A673 (cell line): ENCODE measurements around the gene TMEM220. TPM values are rescaled to one million over a fixed set of nuclear protein-coding genes. Genes with fewer than 3 reads are reported as not detected.

Experiments used
- BruUV-seq: library from RNA; stranded (reverse); fragments of 400-500 nt; replicated peaks from 2 replicates; lab custom pipeline; 2021; lab: Mats Ljungman, UMichigan
- CTCF ChIA-PET: fragments of 300-600 bp; sonication (Branson Sonifier 250); formaldehyde crosslinking; loops from one replicate; lab custom pipeline; 2022; ENCODE audit warnings: antibody characterized with exemption; lab: Charles Lee
- POLR2A ChIA-PET: fragments of 300-600 bp; sonication (Branson Sonifier 250); formaldehyde crosslinking; loops from one replicate; lab custom pipeline; 2022; ENCODE audit warnings: antibody characterized with exemption; ENCODE audit not compliant: low non-redundant PET; lab: Charles Lee
- DNase-seq: peaks from one replicate; pipeline ENCODE4 v3.0.0-alpha.2; 2015; ENCODE audit warnings: low spot score
- H3K27ac ChIP-seq: fragments of 200-600 bp; sonication (generic); 2 replicates; pipeline ENCODE4 v1.5.1; 2016; ENCODE audit warnings: mixed run types, low read depth, mild to moderate bottlenecking, mixed read lengths, antibody characterized with exemption, low read length; ENCODE audit not compliant: poor library complexity, severe bottlenecking
- H3K27me3 ChIP-seq: fragments of 200-600 bp; sonication (generic); replicated peaks from 2 replicates; pipeline ENCODE4 v1.6.1; 2017; ENCODE audit warnings: mixed run types, low read depth, mild to moderate bottlenecking, mixed read lengths, antibody characterized with exemption, low read length; ENCODE audit not compliant: insufficient read depth, poor library complexity
- H3K36me3 ChIP-seq: fragments of 200-600 bp; sonication (generic); 2 replicates; pipeline ENCODE4 v1.6.1; 2016; ENCODE audit warnings: mixed run types, mild to moderate bottlenecking, mixed read lengths, antibody characterized with exemption, low read length; ENCODE audit not compliant: insufficient read depth, poor library complexity, severe bottlenecking
- H3K4me1 ChIP-seq: fragments of 200-600 bp; sonication (generic); 2 replicates; pipeline ENCODE4 v1.6.1; 2017; ENCODE audit warnings: mixed run types, mild to moderate bottlenecking, mixed read lengths, antibody characterized with exemption, low read length; ENCODE audit not compliant: insufficient read depth, poor library complexity, severe bottlenecking
- H3K4me3 ChIP-seq: fragments of 200-600 bp; sonication (generic); 2 replicates; pipeline ENCODE4 v1.5.1; 2016; ENCODE audit warnings: low read depth, mixed run types, mild to moderate bottlenecking, mixed read lengths, low read length; ENCODE audit not compliant: poor library complexity, severe bottlenecking
- H3K9me3 ChIP-seq: fragments of 200-600 bp; sonication (generic); 2 replicates; pipeline ENCODE4 v1.6.1; 2016; ENCODE audit warnings: mixed run types, low read depth, mild to moderate bottlenecking, mixed read lengths, antibody characterized with exemption, low read length; ENCODE audit not compliant: poor library complexity, severe bottlenecking
- EZH2 ChIP-seq: fragments of 200-600 bp; sonication (generic); IDR thresholded peaks from 2 replicates; pipeline ENCODE4 v1.6.1; 2017; ENCODE audit warnings: borderline replicate concordance, low read depth, mild to moderate bottlenecking, mixed read lengths, antibody characterized with exemption, low read length; ENCODE audit not compliant: poor library complexity, severe bottlenecking
- intact Hi-C: fragments of 100-400 bp; cut with micrococcal nuclease; formaldehyde crosslinking; loops from one replicate; pipeline ENCODE4 v1.10.0; 2022; ENCODE audit not compliant: unreplicated experiment
- total RNA-seq: library from RNA; stranded (reverse); gene quantifications from 2 replicates; pipeline ENCODE4 v1.2.3, GENCODE V29; 2021
- TF ChIP-seq, protein P1 (sequence below): fragments of 300-800, 200-600 bp; sonication (generic); conservative IDR thresholded peaks from 2 replicates; pipeline ENCODE4 v1.5.1; 2017; ENCODE audit warnings: low read depth, mild to moderate bottlenecking, antibody characterized with exemption, low read length, moderate library complexity, mixed read lengths

TMEM220 gene
- total RNA-seq, 1 experiment from 2014 or later: 0.11 TPM

DNA sequence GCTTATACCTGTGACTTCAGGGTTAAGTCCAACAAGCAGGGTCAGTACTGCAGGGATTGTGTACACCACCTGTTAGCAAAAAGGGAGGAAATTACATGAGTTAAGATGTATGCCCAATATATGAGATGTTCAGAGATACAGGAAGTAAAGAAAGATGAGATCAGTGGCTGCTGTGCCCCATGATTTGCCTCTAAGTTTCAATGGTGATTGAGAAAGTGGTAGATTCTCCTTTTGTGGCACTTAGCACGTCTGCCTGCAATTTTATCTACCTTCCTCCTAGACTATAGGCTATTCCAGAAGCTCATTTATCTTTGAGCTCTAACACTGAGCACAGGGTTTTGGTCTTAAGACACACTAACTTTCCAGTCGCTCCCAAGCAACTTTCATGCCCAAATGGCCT, 3.6 kb downstream of the TMEM220 start:
- no peak overlapping the region for H3K27ac ChIP-seq
- CTCF ChIA-PET: no interaction called here
- no peak overlapping the region for H3K4me3 ChIP-seq
- H3K27me3 ChIP-seq: no peaks in the 10 kb centered on the region
- H3K9me3 ChIP-seq: no peaks in the 10 kb centered on the region
- TF ChIP-seq EZH2: no peak
- TF ChIP-seq, protein P1, sequence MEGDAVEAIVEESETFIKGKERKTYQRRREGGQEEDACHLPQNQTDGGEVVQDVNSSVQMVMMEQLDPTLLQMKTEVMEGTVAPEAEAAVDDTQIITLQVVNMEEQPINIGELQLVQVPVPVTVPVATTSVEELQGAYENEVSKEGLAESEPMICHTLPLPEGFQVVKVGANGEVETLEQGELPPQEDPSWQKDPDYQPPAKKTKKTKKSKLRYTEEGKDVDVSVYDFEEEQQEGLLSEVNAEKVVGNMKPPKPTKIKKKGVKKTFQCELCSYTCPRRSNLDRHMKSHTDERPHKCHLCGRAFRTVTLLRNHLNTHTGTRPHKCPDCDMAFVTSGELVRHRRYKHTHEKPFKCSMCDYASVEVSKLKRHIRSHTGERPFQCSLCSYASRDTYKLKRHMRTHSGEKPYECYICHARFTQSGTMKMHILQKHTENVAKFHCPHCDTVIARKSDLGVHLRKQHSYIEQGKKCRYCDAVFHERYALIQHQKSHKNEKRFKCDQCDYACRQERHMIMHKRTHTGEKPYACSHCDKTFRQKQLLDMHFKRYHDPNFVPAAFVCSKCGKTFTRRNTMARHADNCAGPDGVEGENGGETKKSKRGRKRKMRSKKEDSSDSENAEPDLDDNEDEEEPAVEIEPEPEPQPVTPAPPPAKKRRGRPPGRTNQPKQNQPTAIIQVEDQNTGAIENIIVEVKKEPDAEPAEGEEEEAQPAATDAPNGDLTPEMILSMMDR: no peak
- no TSS peak for BruUV-seq
- peaks cover 10% of the 10 kb centered on the region for H3K4me1 ChIP-seq
- H3K36me3 ChIP-seq: no peaks in the 10 kb centered on the region
- intact Hi-C loops: no loop called here
- POLR2A ChIA-PET: no interaction called here
- no peak for DNase-seq

DNA sequence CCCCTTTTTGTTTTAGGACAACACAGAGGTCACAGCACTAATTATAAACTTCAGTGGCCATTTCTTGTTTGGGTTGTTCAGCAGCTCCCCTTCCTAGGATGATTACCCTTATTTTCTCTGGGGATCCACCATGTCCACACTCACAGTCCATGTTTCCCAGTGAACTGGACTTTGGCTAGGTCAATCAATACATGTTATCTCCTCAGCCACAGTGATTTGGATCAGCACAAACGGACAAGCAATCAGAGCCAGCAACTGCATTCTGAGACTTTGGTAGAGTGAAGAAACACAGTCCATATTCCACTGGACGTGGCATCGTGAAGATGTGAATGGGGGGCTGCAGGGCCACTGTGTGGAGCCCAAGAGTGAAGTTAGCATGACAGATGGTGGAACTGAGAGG, 4.6 kb downstream of the TMEM220 start:
- H3K4me3 ChIP-seq: no peak overlapping the region
- peaks cover 2% of the 10 kb centered on the region for H3K4me1 ChIP-seq
- H3K27ac ChIP-seq: no peak overlapping the region
- H3K27me3 ChIP-seq: no peaks in the 10 kb centered on the region
- ChIA-PET CTCF (no interaction called here), POLR2A (no interaction called here)
- no peak for TF ChIP-seq EZH2
- TF ChIP-seq, protein P1: no peak
- H3K36me3 ChIP-seq: no peaks in the 10 kb centered on the region
- intact Hi-C loops: no loop called here
- no peaks in the 10 kb centered on the region for H3K9me3 ChIP-seq
- DNase-seq: no peak
- no TSS peak for BruUV-seq

DNA sequence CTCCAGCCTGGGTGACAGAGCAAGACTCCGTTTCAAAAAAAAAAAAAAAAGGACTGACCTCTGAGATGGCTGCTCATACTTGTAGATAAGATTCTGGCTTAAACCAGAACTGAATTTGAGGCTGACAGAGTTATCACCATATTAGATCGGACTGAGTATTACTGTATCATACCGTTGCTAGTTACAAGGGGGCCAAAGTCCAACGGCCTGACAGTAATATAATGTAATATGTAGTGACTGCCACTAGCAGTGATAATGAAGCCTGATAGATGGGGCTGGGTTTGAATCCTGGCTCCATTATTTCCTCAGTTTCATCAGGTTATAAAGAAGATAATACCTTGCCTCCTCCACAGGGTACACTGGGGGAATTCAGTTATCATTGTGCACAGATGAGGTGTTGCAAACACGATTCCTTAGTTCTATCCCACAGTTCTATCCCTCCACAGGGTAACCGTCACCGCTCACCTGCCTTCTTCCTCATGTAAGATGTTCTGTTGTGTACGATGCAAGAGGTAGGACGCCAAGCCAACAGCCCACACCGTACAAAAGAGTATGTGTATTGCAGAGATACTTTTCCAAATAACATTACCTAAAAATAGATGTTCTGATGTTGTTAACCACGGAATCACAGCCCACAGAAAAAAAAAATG, 5.2 kb downstream of the TMEM220 start:
- DNase-seq: no peak
- intact Hi-C loops: no loop called here

More for the DNA sequence above, 5.2 kb downstream of the TMEM220 start:
- no peak for TF ChIP-seq EZH2
- TF ChIP-seq, protein P1: no peak
- CTCF ChIA-PET: interaction anchor here (0.7 kb wide), 1 partner anchor 55 kb away, joined by 5 read pairs; no protein-coding TSS in a partner anchor
- Histone ChIP-seq H3K9me3 (no peaks in the 10 kb centered on the region), H3K4me3 (no peak overlapping the region), H3K27ac (no peak overlapping the region), H3K27me3 (no peaks in the 10 kb centered on the region), H3K4me1 (no peaks in the 10 kb centered on the region), H3K36me3 (no peaks in the 10 kb centered on the region)
- no TSS peak for BruUV-seq
- POLR2A ChIA-PET: no interaction called here
